ENCODE results near the gene P2RX2. TPM values are rescaled to one million over a fixed set of nuclear protein-coding genes. Genes with fewer than 3 reads are reported as not detected.

Gene P2RX2
- polyA plus RNA-seq, 1 donor from 2014 or later = not detected

DNA sequence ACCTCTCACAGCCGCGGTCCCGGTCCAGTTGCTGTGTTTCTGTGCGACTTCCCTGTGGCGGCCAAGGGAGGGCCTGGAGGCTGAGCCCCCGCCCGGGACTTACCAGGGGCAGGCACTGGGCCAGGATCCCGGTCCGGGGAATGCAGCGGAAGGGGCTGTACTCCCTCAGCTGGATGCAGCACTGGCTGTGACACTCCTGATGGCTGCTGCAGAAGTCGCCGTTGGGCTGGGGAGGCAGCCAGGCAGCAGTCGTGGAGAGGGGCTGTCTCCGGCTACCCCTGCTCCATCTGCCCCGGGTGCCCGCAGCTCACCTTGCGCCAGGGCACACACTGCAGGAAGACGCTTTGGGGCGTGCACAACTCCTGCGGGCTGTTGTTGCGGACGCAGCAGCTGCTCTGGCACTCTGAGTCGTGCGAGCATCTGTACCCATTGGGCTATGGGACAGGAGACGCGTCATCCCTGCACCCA, 14.4 kb upstream of the P2RX2 start:
- Mint-ChIP-seq H3K27ac (no peak overlapping the region), H3K27me3 (peaks cover 43% of the 10 kb centered on the region), H3K4me1 (peaks cover 1 to 10% (median 3%) of the 10 kb centered on the region in 3 donors), H3K36me3 (no peaks in the 10 kb centered on the region), H3K4me3 (no peak overlapping the region), H3K9me3 (no peaks in the 10 kb centered on the region)

DNA sequence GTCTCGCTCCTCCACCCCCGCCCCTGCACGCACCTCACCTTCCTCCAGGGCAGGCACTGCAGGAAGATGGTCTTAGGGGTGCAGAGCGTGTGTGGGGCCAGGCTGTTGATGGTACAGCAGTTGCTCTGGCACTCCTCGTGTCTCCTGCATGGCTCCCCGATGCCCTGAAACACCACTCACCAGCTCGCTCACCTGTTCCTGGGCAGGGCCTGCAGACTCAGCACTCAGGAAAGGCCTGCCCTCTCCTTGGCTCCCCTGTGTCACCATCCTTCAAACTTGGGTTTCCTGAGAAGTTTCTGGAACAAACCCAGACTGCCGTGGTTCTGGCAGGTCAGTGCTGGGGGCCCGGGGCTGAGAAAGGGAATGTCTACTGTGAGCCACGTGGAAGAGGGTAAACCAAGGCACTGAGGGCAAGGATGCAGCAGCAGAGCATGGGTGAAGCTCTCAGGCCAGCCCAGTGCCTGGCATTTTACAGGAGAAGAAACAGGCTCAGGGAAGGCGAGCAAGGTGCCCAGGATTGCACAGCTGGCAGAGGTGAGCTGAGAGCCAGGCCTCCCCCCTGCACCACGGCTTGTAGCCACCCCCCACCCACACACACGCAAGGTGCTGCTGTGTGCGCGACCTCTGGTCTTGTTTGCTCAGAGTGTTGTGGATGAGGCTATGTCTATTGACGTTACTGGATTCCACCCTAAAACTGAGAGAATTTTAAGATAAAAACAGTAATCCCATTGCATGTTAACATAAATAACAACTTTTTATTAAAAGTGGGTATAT, 13.7 kb upstream of the P2RX2 start:
- Mint-ChIP-seq H3K9me3 (no peaks in the 10 kb centered on the region), H3K4me3 (no peak overlapping the region), H3K36me3 (no peaks in the 10 kb centered on the region), H3K27ac (no peak overlapping the region), H3K4me1 (peaks cover 1 to 8% (median 3%) of the 10 kb centered on the region in 3 donors), H3K27me3 (peaks cover 47% of the 10 kb centered on the region)

DNA sequence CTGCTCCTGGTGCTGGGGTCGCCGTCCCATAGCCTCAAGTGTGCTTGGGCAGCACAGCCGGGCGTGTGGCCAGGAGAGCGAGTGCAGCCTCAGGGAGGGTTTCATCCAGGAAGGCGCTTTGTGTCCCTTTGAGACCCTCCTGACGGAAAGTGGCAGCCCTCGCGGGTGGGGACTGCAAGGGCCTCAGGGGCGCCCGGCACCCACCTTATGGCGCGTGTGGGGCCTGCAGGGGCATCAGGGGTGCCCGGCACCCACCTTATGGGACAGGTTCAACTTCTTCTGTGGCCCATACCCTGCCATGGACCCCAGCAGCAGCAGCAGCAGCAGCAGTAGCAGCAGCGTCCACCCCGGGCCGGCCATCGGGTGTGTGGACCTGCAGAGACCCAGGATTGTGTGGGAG, 12.7 kb upstream of the P2RX2 start:
- Mint-ChIP-seq H3K36me3 (no peaks in the 10 kb centered on the region), H3K9me3 (no peaks in the 10 kb centered on the region), H3K4me1 (peaks cover under 1 to 11% (median 4%) of the 10 kb centered on the region in 3 donors), H3K27ac (no peak overlapping the region), H3K4me3 (no peak overlapping the region), H3K27me3 (peaks cover 51% of the 10 kb centered on the region)

DNA sequence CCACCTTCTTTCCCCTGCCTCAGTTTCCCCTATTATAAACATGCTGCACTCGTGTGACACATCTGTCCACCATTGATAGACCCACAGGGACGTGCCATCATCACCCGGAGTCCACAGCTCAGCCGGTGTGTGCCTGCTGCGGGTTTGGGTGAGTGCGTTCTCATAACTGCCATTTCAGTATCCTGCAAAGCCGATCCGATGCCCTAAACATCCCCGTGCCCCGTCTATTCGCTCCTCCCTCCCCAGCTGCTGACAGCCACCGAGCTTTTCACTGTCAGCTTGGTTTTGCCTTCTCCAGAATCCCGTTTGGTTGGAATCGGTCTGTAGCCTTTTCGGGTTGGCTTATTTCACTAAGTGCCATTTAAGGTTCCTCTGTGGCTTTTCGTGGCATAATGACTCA, 12.1 kb upstream of the P2RX2 start:
- Mint-ChIP-seq H3K4me1 (peaks cover 0 to 8% (median 4%) of the 10 kb centered on the region in 3 donors), H3K27ac (no peak overlapping the region), H3K36me3 (no peaks in the 10 kb centered on the region), H3K27me3 (peaks cover 49% of the 10 kb centered on the region), H3K9me3 (no peaks in the 10 kb centered on the region), H3K4me3 (peak overlapping the region in 1 of 4 donors; percentile 72)

DNA sequence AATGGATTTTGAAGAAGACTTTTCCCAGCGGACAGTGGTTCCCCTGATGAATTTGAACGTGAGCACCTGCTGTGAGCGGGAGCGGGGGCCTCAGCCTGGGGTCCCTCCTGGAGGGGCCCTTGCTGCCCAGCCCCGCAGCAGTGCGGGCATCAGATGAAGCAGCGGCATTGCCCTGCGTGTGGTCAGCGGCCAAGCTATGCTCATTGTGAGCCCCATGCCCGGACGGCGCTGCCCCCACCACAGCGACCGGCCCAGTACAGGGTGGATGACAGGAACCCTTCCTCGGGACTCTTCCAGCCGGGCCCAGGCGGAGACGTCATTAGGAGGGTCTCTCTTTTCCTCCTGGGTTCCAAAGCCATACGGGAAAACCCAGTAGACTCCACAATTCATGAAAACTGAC, 11.6 kb upstream of the P2RX2 start:
- Mint-ChIP-seq H3K27me3 (peaks cover 49% of the 10 kb centered on the region), H3K27ac (peak overlapping the region in 1 of 3 donors; percentile 27), H3K36me3 (no peaks in the 10 kb centered on the region), H3K4me1 (peaks cover 0 to 8% (median 4%) of the 10 kb centered on the region in 3 donors), H3K4me3 (no peak overlapping the region), H3K9me3 (no peaks in the 10 kb centered on the region)

DNA sequence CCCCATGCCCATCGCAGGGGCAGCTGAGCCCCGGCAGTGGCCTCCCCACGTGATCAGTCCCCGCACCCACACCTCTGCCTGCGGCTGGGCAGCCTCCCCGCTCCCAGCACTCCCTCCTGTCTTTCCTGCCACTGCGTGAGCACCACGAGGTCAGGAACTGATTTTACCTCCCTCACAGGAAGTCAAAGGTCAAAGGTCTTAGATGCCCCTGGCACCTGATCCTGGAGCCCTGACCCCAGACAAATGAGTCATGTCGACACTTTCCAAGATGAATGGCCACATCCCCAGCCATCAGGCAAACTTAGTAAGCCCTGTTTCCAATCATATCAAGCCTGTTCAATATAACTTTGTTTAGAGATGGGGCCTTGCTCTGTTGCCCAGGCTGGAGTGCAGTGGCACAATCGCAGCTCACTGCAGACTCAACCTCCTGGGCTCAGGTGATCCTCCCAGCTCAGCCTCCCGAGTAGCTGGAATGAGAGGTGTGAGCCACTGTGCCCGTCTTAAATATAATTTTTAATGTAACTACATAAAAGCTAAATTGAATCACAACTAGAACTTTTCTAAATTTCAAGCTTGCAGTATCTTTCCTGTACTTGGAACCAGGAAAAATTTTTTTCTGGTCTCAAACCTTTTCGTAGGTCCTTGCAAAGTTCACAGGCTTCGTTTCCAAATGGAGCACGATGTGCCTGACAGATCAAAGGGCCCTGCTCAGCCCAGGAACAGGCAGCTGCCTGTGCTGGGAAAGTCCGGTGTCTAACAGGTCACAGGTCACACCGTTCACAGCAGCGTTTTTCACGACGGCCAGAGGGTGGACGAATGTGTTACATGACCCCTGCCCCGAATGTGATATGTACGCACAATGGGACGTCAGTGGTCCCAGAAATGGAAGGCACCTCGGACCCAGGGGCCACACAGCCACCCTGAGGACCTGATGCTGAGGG, 10.1 kb upstream of the P2RX2 start:
- Mint-ChIP-seq H3K27ac (no peak overlapping the region), H3K9me3 (no peaks in the 10 kb centered on the region), H3K27me3 (peaks cover 39% of the 10 kb centered on the region), H3K4me3 (no peak overlapping the region), H3K4me1 (peaks cover 0 to 5% (median 3%) of the 10 kb centered on the region in 3 donors), H3K36me3 (no peaks in the 10 kb centered on the region)

DNA sequence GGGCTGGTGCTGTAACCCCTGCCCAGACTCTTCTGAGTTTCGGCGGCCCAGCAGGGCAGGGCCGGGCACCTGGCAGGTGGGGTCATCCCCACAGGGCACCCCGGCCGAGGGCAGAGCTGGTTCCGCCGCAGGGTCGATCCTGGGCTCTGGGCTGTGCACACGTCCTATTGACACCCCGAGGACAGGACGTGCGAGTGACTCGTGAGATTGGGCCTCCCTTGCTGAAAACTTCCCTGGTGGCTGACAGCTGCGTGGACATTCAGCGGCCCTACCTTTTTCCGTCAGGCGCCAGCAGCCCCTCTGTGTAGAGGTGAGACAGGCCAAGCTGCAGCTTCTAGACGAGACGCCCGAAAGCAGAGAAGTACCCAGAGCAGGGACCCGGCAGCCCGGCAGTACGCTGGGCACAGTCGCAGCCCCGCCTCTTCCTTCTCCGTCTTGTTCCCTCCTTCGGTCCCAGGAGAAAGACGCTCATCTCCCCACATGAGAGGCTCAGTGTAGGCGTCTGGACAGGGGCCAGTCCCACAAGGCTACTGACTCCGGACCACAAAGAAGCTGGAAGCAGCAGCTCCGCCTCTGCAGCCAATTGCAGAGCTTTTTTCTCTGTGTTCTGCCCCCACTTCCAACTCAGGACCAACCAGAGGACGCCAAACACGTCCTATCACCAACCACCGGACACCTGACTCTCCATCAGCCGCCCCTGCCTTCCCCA, 8.4 kb upstream of the P2RX2 start, which contains the start of gene LRCOL1:
Gene LRCOL1 (minus strand): TSS at position 532 of the 709 bp plus-strand sequence. CDS start 4,331 bp downstream, outside the sequence.
- peaks cover 36% of the 10 kb centered on the region for H3K27me3 Mint-ChIP-seq
- no peak within 1 kb of the TSS for H3K27ac Mint-ChIP-seq

DNA sequence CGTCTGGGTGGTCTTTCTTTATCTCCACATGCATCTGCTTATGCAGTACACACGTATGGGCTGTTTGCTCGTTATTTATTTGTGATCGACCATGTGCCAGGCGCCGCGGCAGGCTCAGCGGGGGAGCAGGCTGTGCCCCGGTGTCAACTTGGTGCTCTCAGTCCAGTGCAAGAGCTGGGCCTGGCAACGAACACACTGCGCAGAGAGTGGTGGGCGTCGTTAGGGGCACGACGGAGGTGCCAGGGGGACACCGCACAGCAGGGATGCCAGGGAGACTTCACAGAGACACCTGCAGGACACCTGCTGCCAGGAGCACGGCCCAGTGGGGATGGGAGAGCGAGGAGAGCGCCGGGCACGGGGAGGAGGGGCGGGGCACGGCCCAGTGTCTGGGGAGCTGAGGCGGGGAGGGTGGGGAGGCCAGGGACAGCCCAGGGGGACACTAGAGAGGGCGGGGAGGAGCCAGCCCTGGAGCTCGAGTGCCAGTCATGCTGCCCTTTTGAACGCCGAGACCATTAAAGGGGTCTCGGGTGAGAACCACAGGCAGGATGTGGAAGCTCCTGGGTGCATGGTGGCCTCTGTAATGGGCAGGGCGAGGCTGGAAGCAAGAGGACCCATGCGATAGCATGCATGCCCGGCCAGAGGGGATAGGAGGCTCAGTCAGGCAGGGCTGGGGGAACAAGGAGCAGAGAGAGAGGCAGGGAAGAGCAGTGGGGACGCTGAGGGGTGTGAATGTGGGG, 7.5 kb upstream of the P2RX2 start:
- H3K4me1 Mint-ChIP-seq = peaks cover 3 to 10% (median 6%) of the 10 kb centered on the region in 3 donors
- H3K27ac Mint-ChIP-seq = no peak overlapping the region
- H3K9me3 Mint-ChIP-seq = no peaks in the 10 kb centered on the region
- no peaks in the 10 kb centered on the region for H3K36me3 Mint-ChIP-seq
- H3K4me3 Mint-ChIP-seq = no peak overlapping the region
- peaks cover 39% of the 10 kb centered on the region for H3K27me3 Mint-ChIP-seq

More for the DNA sequence above, 8.4 kb upstream of the P2RX2 start, which contains the start of gene LRCOL1:
- Mint-ChIP-seq H3K36me3 (no peaks in the 10 kb centered on the region), H3K4me1 (peaks cover 3 to 10% (median 6%) of the 10 kb centered on the region in 3 donors), H3K4me3 (peak within 1 kb of the TSS in 3 of 4 donors; percentile 46 to 81 (median 77)), H3K9me3 (no peaks in the 10 kb centered on the region)

DNA sequence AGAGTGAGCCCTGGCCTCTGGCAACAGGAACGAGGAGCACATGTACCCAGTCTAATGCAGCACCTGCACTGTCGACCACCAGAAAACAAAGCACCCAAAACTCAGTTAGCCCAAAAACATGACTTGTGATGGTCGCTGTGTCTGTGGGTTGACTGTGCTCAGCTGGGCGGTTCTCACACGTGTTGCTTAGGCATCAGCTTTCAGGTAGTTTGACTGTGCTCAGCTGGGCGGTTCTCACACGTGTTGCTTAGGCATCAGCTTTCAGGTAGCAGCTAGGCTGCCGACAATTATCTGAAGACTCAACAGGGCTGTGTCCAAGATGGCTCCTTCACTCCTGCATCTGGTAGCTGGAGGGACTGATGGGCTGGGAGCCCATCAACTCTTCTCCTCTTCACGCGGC, 7.0 kb upstream of the P2RX2 start:
- Mint-ChIP-seq H3K9me3 (no peaks in the 10 kb centered on the region), H3K4me1 (peaks cover 3 to 10% (median 6%) of the 10 kb centered on the region in 3 donors), H3K4me3 (no peak overlapping the region), H3K27ac (no peak overlapping the region), H3K36me3 (no peaks in the 10 kb centered on the region), H3K27me3 (peaks cover 35% of the 10 kb centered on the region)

DNA sequence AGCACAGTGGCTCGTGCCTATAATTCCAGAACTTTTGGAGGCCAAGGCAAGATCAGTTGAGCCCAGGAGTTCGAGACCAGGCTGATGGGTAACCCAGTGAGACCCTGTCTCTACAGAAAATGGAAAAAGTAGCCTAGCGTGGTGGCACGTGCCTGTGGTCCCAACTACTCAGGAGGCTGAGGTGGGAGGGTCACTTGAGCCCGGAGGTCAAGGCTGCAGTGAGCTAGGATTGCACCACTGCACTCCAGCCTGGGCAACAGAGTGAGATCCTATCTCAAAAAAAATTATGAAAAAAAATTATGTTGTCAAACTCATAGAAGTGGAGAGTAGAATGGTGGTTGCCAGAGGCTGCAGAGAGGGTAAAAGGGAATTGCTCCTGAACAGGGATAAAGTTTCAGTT, 4.5 kb upstream of the P2RX2 start:
- Mint-ChIP-seq H3K4me1 (peaks cover 3 to 12% (median 11%) of the 10 kb centered on the region in 3 donors), H3K27me3 (peaks cover 28% of the 10 kb centered on the region), H3K36me3 (no peaks in the 10 kb centered on the region), H3K9me3 (peaks cover 1 to 4% (median 3%) of the 10 kb centered on the region in 3 donors), H3K4me3 (no peak overlapping the region), H3K27ac (no peak overlapping the region)

DNA sequence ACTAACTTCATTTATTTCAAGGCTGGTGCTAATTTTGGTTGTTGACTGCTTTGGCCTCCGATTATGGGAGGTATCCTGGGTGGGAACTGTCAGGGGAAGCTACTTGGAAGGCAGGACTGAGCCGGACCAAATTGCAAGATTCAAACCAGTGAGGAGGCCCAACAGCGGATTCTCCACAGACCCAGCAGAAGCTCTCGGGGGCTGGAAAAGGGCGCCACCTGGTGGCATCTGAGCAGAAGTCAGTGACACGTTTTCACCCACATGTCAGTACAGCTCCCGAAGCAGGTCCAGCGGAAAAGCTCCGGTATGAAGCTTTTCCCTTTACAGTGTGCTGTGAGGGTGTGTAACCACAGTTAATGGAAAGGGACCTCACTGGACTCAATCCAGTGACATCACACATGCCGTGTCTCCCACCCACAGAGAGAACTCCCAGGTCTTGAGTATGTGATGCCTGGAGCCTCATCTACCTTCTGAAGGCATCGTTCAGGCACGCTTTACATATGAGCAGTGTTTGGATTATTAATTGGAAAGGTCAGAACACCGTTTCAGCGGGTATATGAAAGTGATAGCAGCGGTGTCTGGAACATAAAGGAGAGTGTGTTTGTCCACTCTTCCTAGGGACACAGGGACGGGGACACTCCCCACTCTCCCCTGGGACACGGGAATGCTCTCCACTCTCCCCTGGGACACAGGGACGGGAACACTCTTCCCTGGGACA, 3.6 kb upstream of the P2RX2 start:
- H3K9me3 Mint-ChIP-seq = peaks cover 1 to 4% (median 3%) of the 10 kb centered on the region in 3 donors
- H3K36me3 Mint-ChIP-seq = no peaks in the 10 kb centered on the region
- peaks cover 23% of the 10 kb centered on the region for H3K27me3 Mint-ChIP-seq
- no peak overlapping the region for H3K27ac Mint-ChIP-seq
- H3K4me3 Mint-ChIP-seq = no peak overlapping the region
- peaks cover 3 to 11% (median 11%) of the 10 kb centered on the region in 3 donors for H3K4me1 Mint-ChIP-seq

DNA sequence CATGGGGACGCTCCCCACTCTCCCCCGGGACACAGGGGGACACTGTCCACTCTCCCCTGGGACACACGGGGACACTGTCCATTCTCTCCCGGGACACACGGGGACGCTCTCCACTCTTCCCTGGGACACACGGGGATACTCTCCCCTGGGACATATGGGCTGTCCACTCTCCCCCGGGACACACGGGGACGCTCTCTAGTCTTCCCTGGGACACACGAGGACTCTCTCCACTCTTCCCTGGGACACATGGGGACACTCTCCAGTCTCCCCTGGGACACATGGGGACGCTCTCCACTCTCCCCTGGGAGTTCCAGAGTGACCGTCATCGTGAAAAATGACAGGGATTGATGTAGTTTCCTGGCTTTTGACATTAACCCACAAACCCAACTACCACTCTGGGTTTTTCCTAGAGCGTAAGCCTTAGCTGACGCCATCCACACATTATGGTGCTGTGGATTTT, 3.0 kb upstream of the P2RX2 start:
- H3K27me3 Mint-ChIP-seq = peaks cover 23% of the 10 kb centered on the region
- H3K9me3 Mint-ChIP-seq = peaks cover 1 to 4% (median 3%) of the 10 kb centered on the region in 3 donors
- H3K4me1 Mint-ChIP-seq = peaks cover 0 to 11% (median 7%) of the 10 kb centered on the region in 3 donors
- H3K4me3 Mint-ChIP-seq = no peak overlapping the region
- no peaks in the 10 kb centered on the region for H3K36me3 Mint-ChIP-seq
- no peak overlapping the region for H3K27ac Mint-ChIP-seq

DNA sequence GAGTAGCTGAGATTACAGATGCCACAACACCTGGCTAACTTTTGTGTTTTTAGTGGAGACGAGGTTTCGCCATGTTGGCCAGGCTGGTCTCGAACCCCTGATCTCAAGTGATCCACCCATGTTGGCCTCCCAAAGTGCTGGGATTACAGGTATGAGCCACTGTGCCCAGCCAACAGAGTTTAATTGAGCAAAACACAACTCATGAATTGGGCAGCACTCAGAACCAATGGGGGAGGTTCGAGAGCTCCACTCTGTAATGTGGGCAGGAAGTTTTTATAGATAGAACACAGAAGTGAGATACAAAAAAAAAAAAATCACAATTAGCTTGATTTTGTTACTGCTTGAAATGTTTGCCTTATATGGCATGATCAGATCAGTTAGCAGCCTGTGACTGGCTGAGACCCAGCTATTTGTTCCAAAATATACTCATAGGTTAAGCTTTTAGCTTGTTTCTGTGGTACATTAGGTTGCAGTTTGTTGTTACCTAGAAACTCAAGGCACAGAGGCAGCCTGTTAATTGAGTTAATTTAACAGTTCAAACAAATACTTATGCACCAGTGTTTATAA, 1.4 kb upstream of the P2RX2 start:
- Mint-ChIP-seq H3K36me3 (no peaks in the 10 kb centered on the region), H3K4me1 (peaks cover 0 to 11% (median 7%) of the 10 kb centered on the region in 3 donors), H3K27me3 (peaks cover 20% of the 10 kb centered on the region), H3K4me3 (peak overlapping the region in 2 of 4 donors; percentile 15 to 77), H3K27ac (peak overlapping the region in 1 of 3 donors; percentile 17), H3K9me3 (peaks cover 1 to 4% (median 3%) of the 10 kb centered on the region in 3 donors)
